Occipital lobe (tissue), 2 donors: ENCODE results near the gene ZSWIM3. TPM values are rescaled to one million over a fixed set of nuclear protein-coding genes. Genes with fewer than 3 reads are reported as not detected.
A peak's percentile ranks its signal among the peaks of the same experiment; 100 is the strongest.
"Not testable (repeated sequence)": the region's sequence is repeated elsewhere in the genome, so short reads cannot be mapped to it uniquely, and the experiment has no call there.

ENCODE experiments used
- DNase-seq: peaks from one replicate; lab custom pipeline; 2025; lab: John Stamatoyannopoulos, UW
- total RNA-seq: library from RNA; depleted of rRNA; stranded (reverse); fragments of >200 nt; gene quantifications from one replicate; pipeline ENCODE4 v1.2.3, GENCODE V29; 2014

ZSWIM3 gene
- total RNA-seq, result 13.9 TPM

- peak; percentile 96 for DNase-seq
Measured at GRCh38 chr20:45857114-45857881, at the start of gene ZSWIM3, which contains the start of gene ACOT8. Gene ZSWIM3 (plus strand): TSS chr20:45857614. CDS start chr20:45857826, 212 bp downstream. Gene ACOT8 (minus strand): TSS chr20:45857392. CDS start chr20:45857315, 77 bp downstream.

- no peak for DNase-seq
Measured at GRCh38 chr20:45810191-45810970, 47.0 kb upstream of the ZSWIM3 start.

GRCh38 chr20:45812157-45813005 is 45.0 kb upstream of the ZSWIM3 start, which contains the start of gene UBE2C:
Gene UBE2C (plus strand): TSS chr20:45812644. CDS start chr20:45812696, 52 bp downstream.
- peak; percentile 95 for DNase-seq

DNA sequence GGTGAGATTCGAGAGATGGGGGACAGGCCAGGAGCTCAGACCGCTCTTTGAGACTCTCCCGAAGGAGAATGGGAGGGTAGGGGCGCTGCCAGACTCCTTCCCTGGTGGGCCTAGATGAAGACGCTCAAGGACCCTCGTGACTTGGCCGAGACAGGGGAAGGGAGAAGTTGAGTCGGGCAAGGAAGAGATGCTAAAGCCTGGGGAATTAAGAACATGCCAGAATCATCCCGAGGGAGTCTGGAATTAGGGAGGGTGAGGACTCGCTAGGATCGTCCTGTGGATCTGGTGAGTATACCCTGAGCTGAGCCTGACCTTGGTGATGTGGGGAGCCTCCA is 44.4 kb upstream of the ZSWIM3 start:
- no peak for DNase-seq

DNA sequence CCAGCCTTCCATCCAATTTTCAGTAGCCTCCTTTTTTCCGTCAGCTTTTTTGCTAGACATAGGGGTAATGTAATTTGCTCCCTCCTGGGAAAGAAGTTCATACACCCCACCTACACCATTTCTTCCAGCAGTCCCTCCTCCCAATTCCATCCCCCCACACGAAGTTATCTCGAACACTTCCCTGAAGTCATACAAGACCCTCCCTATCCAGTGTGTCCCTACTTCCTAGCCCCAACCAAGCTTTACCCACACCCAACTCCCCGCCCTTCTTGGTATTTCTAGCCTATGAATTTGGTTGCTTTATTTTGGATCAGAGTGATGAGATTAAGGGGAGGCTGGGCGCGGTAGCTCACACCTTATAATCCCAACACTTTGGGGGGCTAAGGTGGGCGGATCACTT is 43.9 kb upstream of the ZSWIM3 start:
- DNase-seq, result no peak

- DNase-seq, result no peak
Measured at GRCh38 chr20:45814314-45814713, 43.1 kb upstream of the ZSWIM3 start.

DNA sequence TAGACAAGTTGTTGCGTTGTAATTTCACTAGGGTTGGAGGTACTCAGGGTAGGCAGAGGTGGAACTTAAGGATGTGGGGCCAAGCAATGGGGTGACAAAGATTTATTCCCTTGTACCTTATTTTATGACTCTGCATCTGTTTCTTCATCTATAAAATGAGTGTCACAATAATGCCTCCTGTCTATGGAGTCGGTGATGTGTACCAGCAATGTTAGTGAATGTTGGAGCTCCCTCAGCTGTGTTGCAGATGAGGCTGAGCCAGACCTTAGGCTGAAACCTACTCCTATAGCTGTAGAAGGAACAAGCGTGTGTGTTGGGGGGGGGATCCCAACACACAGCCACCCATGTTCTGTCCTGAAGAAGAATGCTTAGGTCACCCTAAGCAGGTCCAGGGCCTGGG is 40.5 kb upstream of the ZSWIM3 start:
- no peak for DNase-seq

DNA sequence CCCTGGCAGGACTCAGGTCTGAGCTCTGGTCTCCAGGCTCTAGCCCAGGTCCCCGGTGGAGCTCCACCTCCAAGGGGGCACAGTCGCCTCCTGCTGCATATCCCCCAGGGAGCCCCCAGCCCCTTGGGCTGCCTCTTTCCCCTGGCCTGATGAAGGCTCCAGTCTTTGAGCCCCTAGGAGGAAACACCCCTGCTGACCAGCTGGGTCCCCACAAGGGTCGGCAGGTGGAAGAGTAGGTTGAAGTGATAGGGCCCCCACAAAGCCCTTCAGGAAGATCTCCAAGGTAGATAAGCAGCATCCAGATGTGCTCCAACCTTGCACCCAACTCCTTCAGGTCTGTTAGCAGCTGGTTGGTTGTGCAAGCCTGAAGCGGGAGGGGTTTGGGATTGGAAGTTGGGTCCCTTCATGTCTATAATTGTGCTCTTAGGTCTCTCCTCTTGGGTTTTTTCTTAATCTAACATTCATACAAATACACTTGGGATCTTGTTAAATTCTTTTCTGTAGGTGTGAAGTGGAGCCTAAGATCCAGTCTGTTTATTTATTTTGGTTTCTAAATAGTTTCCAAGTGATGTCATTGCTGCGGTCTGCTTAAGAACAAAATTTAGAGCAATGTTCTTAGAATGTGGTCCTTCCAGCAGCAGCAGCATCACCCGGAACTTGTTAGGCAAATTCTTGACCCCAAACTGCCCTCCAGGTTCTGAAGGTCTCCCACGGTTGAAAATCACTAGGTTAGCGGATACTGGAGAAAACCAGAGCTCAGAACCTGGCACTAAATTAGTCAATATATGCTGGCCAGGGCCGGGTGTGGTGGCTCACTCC is 39.8 kb upstream of the ZSWIM3 start:
- DNase-seq, result no peak

DNA sequence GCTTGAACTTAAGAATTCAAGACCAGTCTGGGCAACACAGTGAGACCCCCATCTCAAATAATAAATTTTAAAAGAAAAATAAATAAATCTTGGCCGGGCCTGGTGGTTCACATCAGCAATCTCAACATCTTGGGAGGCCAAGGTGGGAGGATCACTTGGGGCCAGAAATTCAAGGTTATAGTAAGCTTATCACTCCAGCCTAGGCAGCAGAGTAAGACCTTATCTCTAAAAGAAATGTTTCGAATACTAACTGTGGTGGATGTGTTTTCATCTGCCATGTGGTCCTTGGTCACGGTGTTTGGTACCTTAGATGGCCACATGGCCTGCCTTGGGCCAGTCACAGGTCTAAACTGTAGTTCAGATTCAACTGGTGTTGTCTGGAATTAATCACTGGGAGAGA is 39.2 kb upstream of the ZSWIM3 start:
- DNase-seq, result no peak

- DNase-seq, result no peak
Measured at GRCh38 chr20:45819466-45819865, 37.9 kb upstream of the ZSWIM3 start.

GRCh38 chr20:45821947-45822346 is 35.5 kb upstream of the ZSWIM3 start:
- DNase-seq, result no peak

GRCh38 chr20:45822857-45823256 is 34.6 kb upstream of the ZSWIM3 start:
- DNase-seq, result peak; percentile 32

GRCh38 chr20:45823949-45824835 is 33.2 kb upstream of the ZSWIM3 start:
- DNase-seq, result no peak

DNA sequence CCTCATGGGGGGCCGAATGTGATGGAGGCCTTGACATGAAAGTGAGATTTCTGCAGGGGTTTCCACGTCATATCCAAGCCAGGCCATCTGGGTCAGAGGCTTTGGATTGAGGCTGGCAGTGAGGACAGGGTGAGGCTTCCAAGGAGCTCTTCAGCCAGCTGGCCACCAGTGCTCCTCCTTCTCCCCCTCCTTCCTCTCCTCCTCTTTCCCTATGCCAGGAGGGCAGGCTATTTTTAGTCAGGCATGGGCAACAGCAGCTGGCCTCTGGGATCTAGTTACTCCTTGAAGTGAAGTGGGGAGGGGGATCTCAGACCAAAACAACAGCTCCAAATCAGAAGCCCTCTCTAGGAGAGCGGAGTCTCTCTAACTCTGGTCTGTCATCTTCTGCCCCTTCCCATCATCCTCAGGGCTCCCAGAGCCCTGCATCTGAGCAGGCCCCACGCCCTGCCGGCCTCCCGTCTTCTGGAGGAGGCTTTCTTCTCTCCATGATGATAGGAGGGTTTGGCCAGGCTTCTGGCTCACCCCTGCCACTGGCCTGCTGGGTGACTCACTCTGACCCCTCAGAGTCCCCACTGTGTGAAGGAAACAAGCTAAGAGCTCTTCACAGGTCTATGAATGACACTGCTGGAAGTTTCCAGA is 30.9 kb upstream of the ZSWIM3 start:
- no peak for DNase-seq

DNA sequence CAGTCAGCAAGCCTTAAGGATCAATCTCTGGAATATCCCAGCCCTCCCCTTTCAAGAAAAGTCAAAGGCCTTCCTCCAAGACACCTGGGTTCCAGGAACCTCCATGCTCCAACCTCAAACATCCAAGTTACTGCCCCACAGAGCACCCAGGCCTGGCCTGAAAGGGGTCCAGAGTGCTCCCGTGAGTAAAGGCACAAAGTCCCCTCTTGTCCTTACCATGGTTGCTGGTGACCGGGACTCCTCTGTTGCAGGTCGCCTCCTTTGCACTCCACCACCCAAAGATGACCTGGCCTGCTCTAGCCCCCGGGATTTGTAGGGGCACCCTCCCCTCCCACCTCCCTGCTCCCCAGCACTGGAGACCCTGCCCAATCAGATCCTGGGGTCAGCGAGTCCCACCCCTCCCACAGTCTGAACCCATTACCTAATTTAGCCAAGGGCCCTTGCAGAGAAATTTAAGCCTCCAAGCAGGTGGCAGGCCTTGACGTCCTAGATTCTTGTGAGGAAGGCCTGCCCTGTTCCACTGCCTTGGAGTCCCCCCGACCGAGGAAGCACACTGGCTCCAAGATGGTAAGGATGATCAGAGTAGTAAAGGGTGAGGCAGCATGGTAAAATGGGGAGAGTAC is 30.3 kb upstream of the ZSWIM3 start, which contains the start of gene TNNC2:
Gene TNNC2, minus strand, starts transcription at position 283 of the 623 bp plus-strand sequence. Its CDS starts 64 bp downstream, at position 219.
- DNase-seq, result no peak

DNA sequence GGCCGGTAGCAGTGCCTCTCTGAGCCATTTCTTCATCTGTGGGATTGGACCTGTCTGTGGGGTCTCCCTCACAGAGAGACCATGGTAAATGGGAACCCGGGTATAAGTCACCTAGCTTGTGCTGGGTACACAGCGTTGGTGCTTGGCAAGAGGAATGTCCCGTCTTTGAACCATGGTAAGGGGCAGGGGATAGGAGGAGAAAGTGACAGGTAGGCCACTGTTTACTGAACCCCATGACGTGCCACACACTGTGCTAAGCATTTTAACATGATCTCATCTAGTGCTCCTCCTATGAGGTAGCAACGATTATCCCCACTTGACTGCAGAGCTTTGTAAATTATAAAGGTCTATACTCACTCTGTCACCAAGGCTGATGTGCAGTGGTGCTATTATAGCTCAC is 29.7 kb upstream of the ZSWIM3 start:
- no peak for DNase-seq

GRCh38 chr20:45828589-45828988 is 28.8 kb upstream of the ZSWIM3 start:
- no peak for DNase-seq

- not testable (repeated sequence) for DNase-seq
Measured at GRCh38 chr20:45829673-45830106, 27.7 kb upstream of the ZSWIM3 start.

DNA sequence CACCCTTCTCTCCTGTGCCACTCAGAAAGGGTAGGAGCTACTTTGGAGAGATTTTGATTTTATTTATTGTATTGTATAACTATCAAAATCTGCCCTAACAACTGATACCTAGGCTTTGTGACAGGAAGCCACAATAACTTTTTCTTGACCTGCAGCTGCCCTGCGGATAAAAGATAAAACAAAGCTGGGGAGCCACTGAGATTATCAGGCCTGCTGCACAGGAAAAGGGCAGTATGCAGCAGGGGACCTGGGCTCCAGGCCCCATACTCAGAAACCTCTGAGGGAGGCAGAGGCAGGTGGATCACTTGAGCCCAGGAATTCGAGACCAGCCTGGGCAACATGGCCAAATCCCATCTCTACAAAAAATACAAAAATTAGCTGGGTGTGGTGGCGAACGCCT is 24.8 kb upstream of the ZSWIM3 start:
- DNase-seq, result no peak
